Astrocyte (in vitro differentiated cells and primary cell): ENCODE data around the gene RAB35.

Experiments
- EZH2 ChIP-seq: IDR thresholded peaks from 2 replicates; pipeline ENCODE4 v1.6.1; 2012; ENCODE audit warnings: mild to moderate bottlenecking, low read length, inconsistent platforms; ENCODE audit not compliant: insufficient read depth
- TF ChIP-seq, protein P1 (sequence below): IDR thresholded peaks from 2 replicates; pipeline ENCODE4 v1.5.1; 2011; ENCODE audit warnings: low read depth, mild to moderate bottlenecking, inconsistent platforms, low read length, moderate library complexity; ENCODE audit not compliant: insufficient read depth

DNA sequence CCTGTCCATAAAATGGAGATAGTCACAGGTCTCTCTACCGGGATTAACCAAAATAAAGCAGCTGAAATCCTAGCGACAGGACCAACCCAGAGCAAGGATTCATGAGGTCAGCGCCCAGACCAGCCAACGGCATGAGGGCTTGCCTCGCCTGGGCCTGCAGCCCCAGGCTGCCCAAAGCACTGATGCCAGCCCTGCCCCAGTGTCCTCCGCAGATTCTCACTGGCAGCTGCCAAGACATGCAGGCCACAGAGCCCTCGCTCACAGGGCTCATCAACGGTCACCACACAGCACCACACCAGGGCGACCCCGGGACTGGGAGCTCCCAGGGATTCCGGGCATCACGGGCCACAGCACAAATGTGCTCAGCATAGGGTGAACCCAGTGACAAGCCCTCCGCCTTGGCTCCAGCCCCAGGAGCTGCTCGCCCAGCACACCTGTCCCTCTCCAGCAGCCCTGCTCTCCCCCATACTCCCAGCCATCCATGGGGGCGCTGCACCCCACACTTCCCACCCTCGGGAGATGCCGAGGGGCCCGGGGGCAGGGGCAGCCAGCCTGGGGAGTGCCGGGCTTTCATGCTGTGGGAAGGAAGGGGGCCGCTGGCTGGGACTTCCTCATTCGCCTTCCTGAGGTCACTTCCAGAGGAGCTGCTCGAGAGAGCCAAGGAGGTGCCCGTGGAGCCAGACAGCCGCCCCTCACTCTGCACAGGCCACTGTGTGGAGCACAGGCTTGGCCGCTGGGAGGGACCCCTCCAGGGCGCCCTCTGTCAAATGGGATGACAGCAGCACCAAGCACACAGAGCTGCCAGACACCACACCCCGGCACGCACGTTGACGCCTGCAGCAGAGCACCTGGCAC lies 14.1 kb downstream of the RAB35 start:
- TF ChIP-seq, protein P1, sequence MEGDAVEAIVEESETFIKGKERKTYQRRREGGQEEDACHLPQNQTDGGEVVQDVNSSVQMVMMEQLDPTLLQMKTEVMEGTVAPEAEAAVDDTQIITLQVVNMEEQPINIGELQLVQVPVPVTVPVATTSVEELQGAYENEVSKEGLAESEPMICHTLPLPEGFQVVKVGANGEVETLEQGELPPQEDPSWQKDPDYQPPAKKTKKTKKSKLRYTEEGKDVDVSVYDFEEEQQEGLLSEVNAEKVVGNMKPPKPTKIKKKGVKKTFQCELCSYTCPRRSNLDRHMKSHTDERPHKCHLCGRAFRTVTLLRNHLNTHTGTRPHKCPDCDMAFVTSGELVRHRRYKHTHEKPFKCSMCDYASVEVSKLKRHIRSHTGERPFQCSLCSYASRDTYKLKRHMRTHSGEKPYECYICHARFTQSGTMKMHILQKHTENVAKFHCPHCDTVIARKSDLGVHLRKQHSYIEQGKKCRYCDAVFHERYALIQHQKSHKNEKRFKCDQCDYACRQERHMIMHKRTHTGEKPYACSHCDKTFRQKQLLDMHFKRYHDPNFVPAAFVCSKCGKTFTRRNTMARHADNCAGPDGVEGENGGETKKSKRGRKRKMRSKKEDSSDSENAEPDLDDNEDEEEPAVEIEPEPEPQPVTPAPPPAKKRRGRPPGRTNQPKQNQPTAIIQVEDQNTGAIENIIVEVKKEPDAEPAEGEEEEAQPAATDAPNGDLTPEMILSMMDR: no peak
- no peak for TF ChIP-seq EZH2
